Pancreas (tissue), 10 donors: ENCODE results near the gene WBP11. TPM values are rescaled to one million over a fixed set of nuclear protein-coding genes. Genes with fewer than 3 reads are reported as not detected.
A peak's percentile ranks its signal among the peaks of the same experiment; 100 is the strongest.

Experiments used
- ATAC-seq, 4 donors: fragments of 200-7000 bp; cut with Tn5 transposase; one replicate each; pipeline versions ENCODE4 v1.8.0 to v1.9.1; 2020; ENCODE audit warnings: mild to moderate bottlenecking in 4 of 4, moderate library complexity in 4 of 4
- DNase-seq, 6 donors: peaks; one replicate each; pipeline ENCODE4 v3.0.0-alpha.2; 2020
- FAIRE-seq: peaks from 2 replicates; lab custom pipeline; 2012; peaks lifted over from hg19 to GRCh38; lab: Jason Lieb, UNC
- H3K27ac ChIP-seq, 4 donors: fragments of 200-600 bp; sonication (generic); 1 replicate in 3 of 4; 2 replicates in 1 of 4; pipeline versions ENCODE4 v1.5.0 to v1.8.0; 2020
- H3K27me3 ChIP-seq, 4 donors: fragments of 200-600 bp; one replicate each; pipeline ENCODE4 v1.8.0; 2021
- H3K36me3 ChIP-seq, 3 donors: fragments of 200-600 bp; sonication (generic) in 1 of 3; one replicate each; pipeline versions ENCODE4 v1.5.0 to v1.8.0; 2020 to 2021
- H3K4me1 ChIP-seq, 3 donors: fragments of 200-600 bp; one replicate each; pipeline ENCODE4 v1.8.0; 2021
- H3K4me3 ChIP-seq, 4 donors: fragments of 200-600 bp; sonication (generic) in 2 of 4; one replicate each; pipeline versions ENCODE4 v1.5.0 to v1.8.0; 2020 to 2021
- H3K9me3 ChIP-seq, 4 donors: fragments of 200-600 bp; one replicate each; pipeline ENCODE4 v1.8.0; 2021
- CTCF ChIP-seq, 4 donors: fragments of 200-600 bp; sonication (generic) in 3 of 4; IDR thresholded peaks; one replicate each; pipeline versions ENCODE4 v1.5.0 to v1.8.0; 2021; ENCODE audit warnings: antibody characterized with exemption in 4 of 4
- WGBS, 2 donors: extraction: QIAGEN DNeasy Blood & Tissue Kit; methylation state at CpG; one replicate each; pipeline ENCODE4 v1.1.7; 2013; 5-methylcytosine and 5-hydroxymethylcytosine counted together
- intact Hi-C, 3 donors: fragments of 100-400 bp; cut with DNase I; formaldehyde crosslinking; loops; one replicate each; pipeline versions ENCODE4 v1.11.1 to v1.14.2; 2022
- polyA plus RNA-seq, 2 donors: library from polyadenylated mRNA; stranded (reverse); fragments of 200-250 nt; gene quantifications; one replicate each; pipeline ENCODE4 v1.2.3, GENCODE V29; 2013
- total RNA-seq, 6 donors: library from RNA; stranded (reverse); fragmentation: NEBNext Ultra II Directional in 4 of 6; extraction: Animal tissue kit (Norgen Biotek cat#: 25700) in 4 of 6; gene quantifications; one replicate each; pipeline versions ENCODE4 v1.2.1 to v1.2.4, GENCODE V29; 2021 to 2023
- donor health status: healthy with polysubstance abuse.
- donor health status: DM: no; HTN: no; CAD: no; lungs with moderate emphysema.
- donor health status: DM: no; HTN: no; CAD: no.
- donor health status: control.
- donor health status: control.
- donor health status: Bipolar disorder and iron deficiency.
- donor health status: DM: yes; HTN: yes; CAD: no.
- donor health status: DM: no; HTN: no; CAD: no.
- donor health status: DM: no; HTN: no; CAD: no.
- donor health status: DM: yes; HTN: yes; CAD: no.

WBP11 gene
- total and polyA plus RNA-seq, 8 donors, result 7.9 to 28.5 (median 19.1) TPM

GRCh38 chr12:14802247-14802646 is 1.0 kb downstream of the WBP11 start:
- Histone ChIP-seq H3K36me3 (peaks cover 0 to 15% (median 2%) of the 10 kb centered on the region in 3 donors), H3K9me3 (no peaks in the 10 kb centered on the region), H3K27me3 (no peaks in the 10 kb centered on the region), H3K4me1 (peaks cover 7 to 16% (median 11%) of the 10 kb centered on the region in 3 donors), H3K27ac (no peak overlapping the region), H3K4me3 (peak overlapping the region; percentile 72 to 89 (median 84))
- FAIRE-seq (no peak), DNase-seq (no peak), ATAC-seq (no peak)
- no peak for TF ChIP-seq CTCF (IDR thresholded peaks at IDR 0.05)
- WGBS, 2 donors, result 62 to 63% methylated on average over 4 of the region's 4 CpGs
- intact Hi-C loops, result no loop called here

- Histone ChIP-seq H3K9me3 (no peaks in the 10 kb centered on the region), H3K36me3 (peaks cover 9 to 63% (median 14%) of the 10 kb centered on the region in 3 donors), H3K27ac (no peak overlapping the region), H3K27me3 (no peaks in the 10 kb centered on the region), H3K4me1 (no peaks in the 10 kb centered on the region), H3K4me3 (no peak overlapping the region)
- WGBS, 2 donors, result 58 to 65% methylated on average over 4 of the region's 4 CpGs
- no peak for FAIRE-seq
- TF ChIP-seq CTCF (IDR thresholded peaks at IDR 0.05), result no peak
- DNase-seq, result no peak
- no peak for ATAC-seq
- intact Hi-C loops, result no loop called here
These were observed 8.2 kb downstream of the WBP11 start for GRCh38 chr12:14795028-14795448.

- Histone ChIP-seq H3K4me1 (no peaks in the 10 kb centered on the region), H3K9me3 (no peaks in the 10 kb centered on the region), H3K27me3 (no peaks in the 10 kb centered on the region), H3K36me3 (peaks cover 5 to 43% (median 14%) of the 10 kb centered on the region in 3 donors), H3K27ac (no peak overlapping the region), H3K4me3 (no peak overlapping the region)
- DNase-seq (no peak), ATAC-seq (no peak), FAIRE-seq (no peak)
- intact Hi-C loops, result no loop called here
- no peak for TF ChIP-seq CTCF (IDR thresholded peaks at IDR 0.05)
- WGBS, 2 donors, result 91 to 92% methylated on average over 3 of the region's 3 CpGs
These were observed 17.7 kb downstream of the WBP11 start for GRCh38 chr12:14785568-14785967.

GRCh38 chr12:14784471-14784870 is 18.8 kb downstream of the WBP11 start:
- peaks cover 0 to 32% (median 14%) of the 10 kb centered on the region in 3 donors for H3K36me3 ChIP-seq
- H3K27me3 ChIP-seq, result no peaks in the 10 kb centered on the region
- DNase-seq (no peak), ATAC-seq (no peak), FAIRE-seq (no peak)
- no peak overlapping the region for H3K27ac ChIP-seq
- no peaks in the 10 kb centered on the region for H3K9me3 ChIP-seq
- 90 to 92% methylated on average over 2 of the region's 2 CpGs for WGBS, 2 donors
- TF ChIP-seq CTCF (IDR thresholded peaks at IDR 0.05), result no peak
- intact Hi-C loops, result no loop called here
- no peaks in the 10 kb centered on the region for H3K4me1 ChIP-seq
- no peak overlapping the region for H3K4me3 ChIP-seq

- DNase-seq (no peak), ATAC-seq (no peak), FAIRE-seq (no peak)
- intact Hi-C loops, result no loop called here
- Histone ChIP-seq H3K4me3 (no peak overlapping the region), H3K27ac (no peak overlapping the region), H3K27me3 (no peaks in the 10 kb centered on the region), H3K36me3 (peaks cover 0 to 15% (median 3%) of the 10 kb centered on the region in 3 donors), H3K4me1 (peaks cover 0 to under 1% (median 0%) of the 10 kb centered on the region in 3 donors), H3K9me3 (no peaks in the 10 kb centered on the region)
- no peak for TF ChIP-seq CTCF (IDR thresholded peaks at IDR 0.05)
These were observed 20.5 kb downstream of the WBP11 start for GRCh38 chr12:14782756-14783155.
